Osteoblast (primary cell): Measurements from ENCODE around the gene MROH7. TPM values are rescaled to one million over a fixed set of nuclear protein-coding genes. Genes with fewer than 3 reads are reported as not detected.

Experiments
- DNase-seq: peaks from one replicate; pipeline ENCODE4 v3.0.0; 2011; ENCODE audit warnings: low spot score, mixed read lengths; ENCODE audit not compliant: insufficient read length; ENCODE audit errors: missing footprints
- H2AFZ ChIP-seq: 2 replicates; pipeline ENCODE4 v1.6.0; 2011; ENCODE audit warnings: mild to moderate bottlenecking, low read length
- H3K27ac ChIP-seq: 2 replicates; pipeline ENCODE4 v1.5.1; 2011; ENCODE audit warnings: mild to moderate bottlenecking, low read depth, low read length, moderate library complexity
- H3K27me3 ChIP-seq: 2 replicates; pipeline ENCODE4 v1.6.0; 2012; ENCODE audit warnings: mild to moderate bottlenecking, control low read depth, inconsistent platforms, low read length, moderate library complexity; ENCODE audit not compliant: insufficient read depth
- H3K36me3 ChIP-seq: 2 replicates; pipeline ENCODE4 v1.5.1; 2011; ENCODE audit warnings: mild to moderate bottlenecking, low read length, control low read depth, moderate library complexity; ENCODE audit not compliant: insufficient read depth
- H3K4me1 ChIP-seq: 2 replicates; pipeline ENCODE4 v1.5.1; 2011; ENCODE audit warnings: mild to moderate bottlenecking, low read length, control low read depth, moderate library complexity; ENCODE audit not compliant: insufficient read depth
- H3K4me2 ChIP-seq: 2 replicates; pipeline ENCODE4 v1.6.0; 2011; ENCODE audit warnings: mild to moderate bottlenecking, low read length; ENCODE audit not compliant: insufficient read depth
- H3K4me3 ChIP-seq: fragments of 200-600 bp; sonication (generic); 3 replicates; pipeline ENCODE4 v1.5.1; 2012; ENCODE audit warnings: mild to moderate bottlenecking, low read length, inconsistent platforms; ENCODE audit not compliant: insufficient read depth
- H3K79me2 ChIP-seq: 2 replicates; pipeline ENCODE4 v1.6.0; 2012; ENCODE audit warnings: mild to moderate bottlenecking, low read length, control low read depth, inconsistent platforms; ENCODE audit not compliant: insufficient read depth
- H3K9me3 ChIP-seq: 2 replicates; pipeline ENCODE4 v1.5.1; 2011; ENCODE audit warnings: low read depth, low read length, control low read depth
- H4K20me1 ChIP-seq: 2 replicates; pipeline ENCODE4 v1.6.0; 2012; ENCODE audit warnings: mild to moderate bottlenecking, low read length, control low read depth; ENCODE audit not compliant: insufficient read depth
- total RNA-seq: library from RNA; depleted of rRNA; stranded (reverse); fragments of >200 nt; gene quantifications from 2 replicates; pipeline ENCODE4 v1.2.3, GENCODE V29; 2012
- TF ChIP-seq, protein P1 (sequence below): IDR thresholded peaks from 2 replicates; pipeline ENCODE4 v1.5.1; 2011; ENCODE audit warnings: mild to moderate bottlenecking, low read depth, low read length, moderate library complexity; ENCODE audit errors: extremely low read depth

MROH7 gene
- total RNA-seq, 1 donor, result 0.36 TPM

DNA sequence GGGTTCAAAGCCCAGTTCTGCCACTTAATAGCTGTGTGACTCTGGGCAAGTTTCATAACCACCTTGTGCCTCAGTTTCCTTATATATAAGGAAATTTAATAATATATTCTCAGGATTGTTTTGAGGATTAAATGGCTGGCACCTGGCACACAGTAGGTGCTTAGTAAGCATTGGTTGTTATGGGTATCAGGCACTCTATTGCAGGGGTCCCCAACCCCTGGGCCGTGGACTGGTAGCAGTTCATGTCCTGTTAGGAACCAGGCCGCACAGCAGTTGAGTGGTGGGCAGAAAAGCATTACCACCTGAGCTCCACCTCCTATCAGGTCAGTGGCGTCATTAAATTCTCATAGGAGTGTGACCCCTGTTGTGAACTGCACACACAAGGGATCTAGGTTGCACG, 104.3 kb downstream of the MROH7 start:
- Histone ChIP-seq H3K27me3 (peaks cover 2% of the 10 kb centered on the region), H3K79me2 (no peaks in the 10 kb centered on the region), H2AFZ (no peak overlapping the region), H3K4me1 (no peaks in the 10 kb centered on the region), H3K36me3 (peaks cover 15% of the 10 kb centered on the region), H3K27ac (no peak overlapping the region), H3K4me3 (no peak overlapping the region), H3K9me3 (no peaks in the 10 kb centered on the region), H3K4me2 (no peak overlapping the region), H4K20me1 (no peaks in the 10 kb centered on the region)
- TF ChIP-seq, protein P1, sequence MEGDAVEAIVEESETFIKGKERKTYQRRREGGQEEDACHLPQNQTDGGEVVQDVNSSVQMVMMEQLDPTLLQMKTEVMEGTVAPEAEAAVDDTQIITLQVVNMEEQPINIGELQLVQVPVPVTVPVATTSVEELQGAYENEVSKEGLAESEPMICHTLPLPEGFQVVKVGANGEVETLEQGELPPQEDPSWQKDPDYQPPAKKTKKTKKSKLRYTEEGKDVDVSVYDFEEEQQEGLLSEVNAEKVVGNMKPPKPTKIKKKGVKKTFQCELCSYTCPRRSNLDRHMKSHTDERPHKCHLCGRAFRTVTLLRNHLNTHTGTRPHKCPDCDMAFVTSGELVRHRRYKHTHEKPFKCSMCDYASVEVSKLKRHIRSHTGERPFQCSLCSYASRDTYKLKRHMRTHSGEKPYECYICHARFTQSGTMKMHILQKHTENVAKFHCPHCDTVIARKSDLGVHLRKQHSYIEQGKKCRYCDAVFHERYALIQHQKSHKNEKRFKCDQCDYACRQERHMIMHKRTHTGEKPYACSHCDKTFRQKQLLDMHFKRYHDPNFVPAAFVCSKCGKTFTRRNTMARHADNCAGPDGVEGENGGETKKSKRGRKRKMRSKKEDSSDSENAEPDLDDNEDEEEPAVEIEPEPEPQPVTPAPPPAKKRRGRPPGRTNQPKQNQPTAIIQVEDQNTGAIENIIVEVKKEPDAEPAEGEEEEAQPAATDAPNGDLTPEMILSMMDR, result no peak
- no peak for DNase-seq

DNA sequence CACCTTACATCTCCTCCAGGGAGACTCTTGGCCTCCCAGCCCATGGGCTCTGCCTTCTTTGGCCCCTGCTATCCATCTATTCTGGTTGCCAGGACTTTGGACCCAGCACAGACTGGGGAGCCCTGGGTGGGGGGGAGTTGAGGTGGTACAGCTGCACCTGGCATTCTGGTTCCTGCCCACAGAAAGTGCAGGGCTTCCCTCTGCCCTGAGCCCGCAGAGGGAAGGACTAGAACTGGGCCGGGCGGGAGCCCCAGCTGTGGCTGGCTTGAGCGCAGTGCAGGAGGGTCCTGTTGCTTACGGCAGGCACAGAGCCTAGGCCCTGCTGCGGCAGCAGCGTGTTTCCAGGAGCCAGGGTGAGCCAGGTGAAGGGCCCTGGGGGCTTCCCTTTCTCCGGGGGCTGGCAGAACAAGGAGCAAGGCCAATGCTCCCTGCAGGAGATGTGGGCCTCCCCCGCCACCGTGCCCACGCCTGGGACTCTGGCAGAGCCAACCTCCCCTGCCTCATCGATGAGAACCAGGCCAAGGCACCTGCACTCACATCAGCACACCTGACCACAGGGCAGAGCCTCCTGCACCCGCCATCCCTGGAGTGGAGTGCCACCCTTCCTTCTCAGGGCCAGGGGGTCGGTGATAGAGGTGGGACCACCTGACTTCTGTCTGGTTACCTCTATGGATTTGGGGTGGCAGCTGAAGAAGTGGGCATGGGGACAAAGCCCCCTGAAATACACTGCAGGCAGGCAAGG, 106.7 kb downstream of the MROH7 start:
- Histone ChIP-seq H3K36me3 (no peaks in the 10 kb centered on the region), H3K9me3 (no peaks in the 10 kb centered on the region), H3K4me2 (no peak overlapping the region), H3K27me3 (peaks cover 2% of the 10 kb centered on the region), H3K79me2 (no peaks in the 10 kb centered on the region), H3K4me3 (no peak overlapping the region), H2AFZ (no peak overlapping the region), H3K27ac (no peak overlapping the region), H3K4me1 (no peaks in the 10 kb centered on the region), H4K20me1 (no peaks in the 10 kb centered on the region)
- TF ChIP-seq, protein P1, result no peak
- peak; percentile 18 for DNase-seq

DNA sequence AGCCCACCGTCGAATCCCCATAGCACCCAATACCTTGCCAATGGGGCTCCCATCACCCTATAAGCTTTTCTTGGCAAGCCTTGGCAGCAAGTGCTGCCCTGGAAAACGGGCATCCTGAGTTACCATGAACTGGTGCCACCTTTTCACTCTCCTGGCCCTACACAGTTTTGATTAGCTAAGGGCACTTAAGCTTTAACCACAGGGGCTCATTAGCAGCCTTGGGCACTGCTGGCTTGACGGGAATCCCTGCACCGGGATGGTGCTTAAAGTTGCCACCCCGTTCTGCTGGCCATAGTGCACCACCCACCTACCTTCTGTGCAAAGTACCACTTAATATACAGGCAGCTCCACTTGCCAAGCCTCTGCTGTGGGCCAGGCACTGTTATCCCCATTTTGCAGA, 109.0 kb downstream of the MROH7 start:
- H3K27ac ChIP-seq, result no peak overlapping the region
- H3K9me3 ChIP-seq, result no peaks in the 10 kb centered on the region
- H3K36me3 ChIP-seq, result no peaks in the 10 kb centered on the region
- H3K27me3 ChIP-seq, result peaks cover 2% of the 10 kb centered on the region
- H3K4me3 ChIP-seq, result no peak overlapping the region
- H4K20me1 ChIP-seq, result no peaks in the 10 kb centered on the region
- no peak overlapping the region for H2AFZ ChIP-seq
- H3K4me2 ChIP-seq, result no peak overlapping the region
- no peaks in the 10 kb centered on the region for H3K79me2 ChIP-seq
- H3K4me1 ChIP-seq, result no peaks in the 10 kb centered on the region
- TF ChIP-seq, protein P1, result no peak
- DNase-seq, result peak; percentile 73

DNA sequence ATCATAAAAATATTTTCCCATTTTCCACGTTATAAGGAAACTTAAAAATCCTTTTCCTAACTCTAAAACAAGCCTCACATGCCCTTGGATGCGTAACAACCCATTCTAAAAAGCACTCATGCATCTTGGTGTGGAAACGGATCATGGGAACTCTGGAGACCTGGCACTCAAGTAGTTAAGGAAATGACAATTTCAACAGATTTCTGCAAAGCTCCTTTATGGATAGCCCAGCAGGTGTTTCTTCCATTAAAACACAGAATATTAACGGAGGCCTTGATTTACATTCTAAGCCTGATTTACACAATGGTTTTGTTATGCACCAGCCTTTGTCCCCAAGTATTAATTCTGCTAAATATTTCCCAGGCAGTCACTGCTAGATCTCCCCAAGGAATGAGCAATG, 109.8 kb downstream of the MROH7 start:
- no peak overlapping the region for H2AFZ ChIP-seq
- TF ChIP-seq, protein P1, result no peak
- no peak overlapping the region for H3K4me3 ChIP-seq
- H3K36me3 ChIP-seq, result no peaks in the 10 kb centered on the region
- H3K9me3 ChIP-seq, result no peaks in the 10 kb centered on the region
- no peak overlapping the region for H3K27ac ChIP-seq
- H3K4me2 ChIP-seq, result no peak overlapping the region
- no peaks in the 10 kb centered on the region for H3K4me1 ChIP-seq
- H3K79me2 ChIP-seq, result no peaks in the 10 kb centered on the region
- no peaks in the 10 kb centered on the region for H4K20me1 ChIP-seq
- peak; percentile 73 for DNase-seq
- H3K27me3 ChIP-seq, result peaks cover 2% of the 10 kb centered on the region
